ENCODE measurements around the gene ANKS3.

ANKS3 gene

DNA sequence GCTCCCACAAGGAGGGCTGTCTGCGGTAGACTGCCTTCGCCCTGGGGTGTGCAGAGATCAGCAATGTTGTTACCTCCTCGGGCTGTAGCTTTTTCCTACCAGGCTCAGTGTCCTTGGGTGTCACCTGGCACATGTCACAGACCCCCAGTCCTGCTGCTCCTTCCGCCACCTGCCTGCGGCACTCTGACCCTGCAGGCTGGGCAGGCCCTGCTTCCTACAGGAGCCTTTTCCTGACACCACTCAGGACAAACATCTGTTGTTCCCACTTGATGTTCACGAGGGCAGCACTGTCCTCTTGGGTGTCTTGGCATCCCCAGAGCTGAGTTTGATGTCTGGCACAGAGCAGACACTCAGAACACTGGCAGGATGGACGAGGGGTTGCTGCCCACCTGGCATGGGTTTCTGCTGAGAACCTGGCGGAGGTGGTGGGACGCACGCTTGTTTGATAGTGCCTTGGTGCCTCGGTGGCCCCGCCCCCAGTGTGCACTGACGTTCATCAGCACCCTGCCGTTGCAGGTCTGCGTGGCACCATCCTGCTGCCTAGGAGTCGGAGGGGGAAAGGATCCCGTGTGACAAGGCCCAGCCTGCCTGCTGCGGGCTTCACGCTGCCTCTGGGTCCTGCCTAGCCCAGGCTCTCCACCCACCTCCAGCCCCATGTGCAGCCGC is 67.4 kb downstream of the ANKS3 start:
- no peak for DNase-seq (ENCODE audit: low spot score)

DNA sequence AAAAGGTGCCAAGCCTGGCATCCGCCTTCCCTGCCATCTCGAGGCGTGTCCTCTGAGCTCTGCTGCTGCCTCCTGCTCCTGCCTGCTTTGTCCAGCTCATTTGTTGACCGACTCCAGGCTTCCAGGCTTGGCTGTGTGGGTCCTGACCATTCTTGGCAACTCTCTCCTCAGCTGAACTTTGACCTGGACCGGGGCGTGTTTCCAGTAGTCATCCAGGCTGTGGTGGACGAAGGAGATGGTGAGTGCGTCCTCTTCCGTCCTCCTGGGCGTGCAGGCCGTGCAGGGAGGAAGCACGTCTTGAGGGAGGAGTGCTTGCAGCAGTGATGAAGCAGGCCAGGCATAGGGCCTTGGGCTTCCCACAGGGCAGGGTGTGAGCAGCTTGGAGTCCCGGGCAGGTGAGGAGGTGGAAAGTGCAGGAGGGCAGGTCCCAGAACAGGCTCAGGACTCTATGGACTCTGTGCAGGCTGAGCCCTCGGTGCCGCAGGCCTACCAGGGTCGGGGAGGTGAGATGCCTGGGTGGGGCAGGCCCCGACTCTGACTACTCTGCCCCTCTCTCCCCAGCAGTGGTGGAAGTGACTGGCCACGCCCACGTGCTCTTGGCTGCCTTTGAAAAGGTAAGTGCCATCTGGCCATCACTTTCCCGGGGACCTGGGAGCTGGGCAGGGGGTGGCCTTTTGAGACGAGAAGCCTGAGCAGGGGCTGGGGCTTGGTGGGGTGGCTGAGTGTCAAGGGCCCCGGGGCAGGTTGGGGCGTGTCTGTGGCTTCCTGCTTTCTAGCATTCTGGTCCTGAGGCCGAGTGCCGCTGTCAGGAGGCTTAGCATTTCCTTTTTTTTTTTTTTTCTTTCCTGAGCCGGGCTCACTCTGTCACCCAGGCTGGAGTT is 69.3 kb downstream of the ANKS3 start:
- DNase-seq (ENCODE audit: low spot score): no peak

DNA sequence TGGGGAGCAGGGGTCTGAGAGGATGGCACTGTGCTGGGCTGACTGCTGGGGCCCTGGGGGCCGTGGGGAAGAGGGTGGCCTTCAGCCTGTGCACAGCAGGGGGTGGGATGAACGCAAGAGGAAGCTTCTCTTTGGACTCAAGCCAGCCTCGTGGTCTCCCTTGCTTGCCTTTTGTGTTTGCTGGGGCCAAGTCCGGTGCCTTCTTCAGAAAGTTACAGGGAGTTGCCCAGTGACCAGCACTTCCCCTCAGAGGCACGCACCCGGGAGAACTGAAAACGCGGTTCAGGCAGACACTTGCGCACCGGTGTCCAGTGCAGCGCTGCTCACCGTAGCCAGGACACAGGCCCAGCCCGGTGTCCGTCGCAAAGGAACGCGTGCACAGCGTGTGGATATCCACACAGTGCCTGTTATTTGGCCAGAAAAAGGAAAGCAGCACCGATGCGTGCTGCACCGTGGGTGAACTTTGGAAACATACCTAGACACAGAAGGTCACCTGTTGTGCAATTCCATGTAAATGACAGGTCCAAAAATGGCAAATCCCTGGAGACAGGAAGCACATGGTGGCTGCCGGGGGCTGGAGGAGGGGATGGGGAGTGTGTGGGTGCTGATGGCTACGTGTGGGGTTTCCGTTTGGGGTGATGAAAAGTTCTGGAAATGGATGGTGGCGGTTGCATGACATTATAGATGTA is 70.2 kb downstream of the ANKS3 start:
- DNase-seq (ENCODE audit: low spot score): no peak

DNA sequence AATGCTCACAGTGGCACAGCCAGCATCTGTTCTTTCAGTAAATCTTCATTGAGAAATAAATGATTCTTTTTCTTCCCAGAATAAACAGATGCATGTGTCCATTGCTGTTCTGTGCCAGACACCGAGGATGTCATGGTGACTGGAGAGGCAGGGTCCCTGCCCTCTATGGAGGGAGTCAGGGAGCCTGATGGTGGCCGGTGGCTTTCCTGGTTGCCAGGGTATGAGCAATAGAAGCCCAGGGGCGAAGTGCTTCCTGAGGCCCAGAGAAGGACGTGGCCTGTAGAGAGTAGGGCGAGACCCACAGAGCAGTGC is 70.7 kb downstream of the ANKS3 start:
- no peak for DNase-seq (ENCODE audit: low spot score)

DNA sequence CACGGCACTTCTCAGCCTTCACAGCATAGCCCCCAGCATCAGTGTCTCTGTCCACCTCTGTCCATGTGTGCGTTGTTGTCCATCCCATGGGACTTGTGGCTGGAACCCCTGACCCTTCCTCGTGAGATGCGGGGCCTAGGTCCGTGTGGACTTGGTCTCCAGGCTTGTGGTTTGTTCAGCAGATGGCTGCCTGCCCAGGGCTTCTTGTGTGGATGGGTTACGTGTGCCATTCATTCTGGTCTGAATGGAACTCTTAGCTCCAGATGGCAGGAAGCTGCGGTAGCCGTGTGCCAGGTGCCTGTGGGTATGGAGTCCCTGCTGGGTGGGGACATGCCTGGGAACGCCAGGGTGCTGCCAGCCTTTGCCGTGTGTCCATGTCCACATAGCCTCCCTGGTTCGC is 72.4 kb downstream of the ANKS3 start:
- DNase-seq (ENCODE audit: low spot score): no peak

DNA sequence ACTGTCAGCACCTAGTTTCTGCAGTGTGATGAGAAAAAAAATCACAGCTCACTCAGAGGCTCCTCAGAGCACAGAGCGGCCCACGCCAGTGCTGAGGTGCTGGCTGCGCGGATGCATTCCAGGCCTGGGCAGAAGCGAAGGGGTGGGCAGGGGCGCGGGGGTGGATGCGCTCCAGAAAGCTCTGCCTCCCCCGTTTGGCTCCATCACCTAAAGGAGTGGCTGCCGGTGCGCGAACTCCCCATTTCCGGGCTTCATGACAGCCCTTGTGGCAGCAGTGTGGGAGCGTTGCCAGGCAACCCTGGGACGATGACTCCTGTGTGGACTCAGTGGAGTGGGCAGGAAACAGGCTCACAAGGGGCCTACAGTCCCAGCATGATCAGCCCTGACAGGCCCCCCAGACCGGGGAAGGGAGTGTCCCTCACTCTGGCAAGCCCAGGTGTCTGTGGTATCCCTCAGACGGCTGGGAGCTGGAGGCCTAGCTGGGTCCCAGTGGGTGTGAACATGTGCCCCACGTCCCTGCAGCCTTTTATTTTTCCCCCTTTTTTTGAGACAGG is 73.5 kb downstream of the ANKS3 start:
- no peak for DNase-seq (ENCODE audit: low spot score)

DNA sequence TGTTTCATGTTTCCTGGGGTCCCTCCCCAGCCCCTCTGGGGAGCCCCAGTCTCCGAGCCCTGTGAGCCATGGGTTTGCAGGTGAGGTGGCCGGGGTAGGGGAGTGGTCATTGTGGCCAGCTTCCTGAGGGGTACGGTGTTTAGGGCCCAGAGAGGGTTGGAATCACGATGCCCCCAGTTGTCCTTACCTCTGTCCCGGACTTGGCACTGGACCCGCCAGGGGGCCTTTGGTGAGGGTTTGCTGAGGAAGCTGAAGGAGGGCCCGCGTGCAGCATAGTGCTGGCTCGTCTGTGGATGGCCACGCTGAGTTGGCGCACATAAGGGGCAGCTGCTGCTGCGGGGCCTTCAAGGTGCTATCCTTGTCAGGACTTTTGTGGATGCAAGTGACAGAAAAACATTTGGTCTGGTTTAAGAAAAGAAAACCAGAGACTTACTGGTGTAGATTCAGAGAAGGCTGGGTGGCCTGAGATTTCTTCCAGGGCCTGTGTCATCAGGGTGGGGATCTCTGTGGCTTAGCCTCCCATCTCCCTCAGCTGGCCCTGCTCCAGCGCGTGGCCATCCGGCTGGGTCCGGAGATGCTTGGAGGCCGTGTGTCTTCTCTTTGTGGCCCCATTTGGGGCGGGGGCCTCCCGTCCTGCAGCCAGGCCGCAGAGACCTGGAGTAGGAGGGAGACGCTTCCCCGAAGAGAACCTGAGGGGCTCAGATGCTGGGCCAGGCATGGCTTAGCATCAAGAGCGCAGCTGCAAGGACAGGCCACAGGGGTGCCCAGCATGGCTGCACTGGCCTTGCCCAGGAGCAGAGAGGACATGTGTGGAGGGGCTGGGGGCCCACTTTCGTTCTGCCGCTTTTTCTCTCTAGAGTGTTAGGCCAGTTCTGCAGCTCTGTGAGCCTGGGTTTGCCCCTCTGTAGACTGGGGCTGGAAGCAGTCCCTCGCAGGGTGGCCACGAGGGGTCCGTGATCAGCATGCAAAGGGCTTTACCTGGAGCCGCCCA is 74.4 kb downstream of the ANKS3 start:
- no peak for DNase-seq (ENCODE audit: low spot score)

DNA sequence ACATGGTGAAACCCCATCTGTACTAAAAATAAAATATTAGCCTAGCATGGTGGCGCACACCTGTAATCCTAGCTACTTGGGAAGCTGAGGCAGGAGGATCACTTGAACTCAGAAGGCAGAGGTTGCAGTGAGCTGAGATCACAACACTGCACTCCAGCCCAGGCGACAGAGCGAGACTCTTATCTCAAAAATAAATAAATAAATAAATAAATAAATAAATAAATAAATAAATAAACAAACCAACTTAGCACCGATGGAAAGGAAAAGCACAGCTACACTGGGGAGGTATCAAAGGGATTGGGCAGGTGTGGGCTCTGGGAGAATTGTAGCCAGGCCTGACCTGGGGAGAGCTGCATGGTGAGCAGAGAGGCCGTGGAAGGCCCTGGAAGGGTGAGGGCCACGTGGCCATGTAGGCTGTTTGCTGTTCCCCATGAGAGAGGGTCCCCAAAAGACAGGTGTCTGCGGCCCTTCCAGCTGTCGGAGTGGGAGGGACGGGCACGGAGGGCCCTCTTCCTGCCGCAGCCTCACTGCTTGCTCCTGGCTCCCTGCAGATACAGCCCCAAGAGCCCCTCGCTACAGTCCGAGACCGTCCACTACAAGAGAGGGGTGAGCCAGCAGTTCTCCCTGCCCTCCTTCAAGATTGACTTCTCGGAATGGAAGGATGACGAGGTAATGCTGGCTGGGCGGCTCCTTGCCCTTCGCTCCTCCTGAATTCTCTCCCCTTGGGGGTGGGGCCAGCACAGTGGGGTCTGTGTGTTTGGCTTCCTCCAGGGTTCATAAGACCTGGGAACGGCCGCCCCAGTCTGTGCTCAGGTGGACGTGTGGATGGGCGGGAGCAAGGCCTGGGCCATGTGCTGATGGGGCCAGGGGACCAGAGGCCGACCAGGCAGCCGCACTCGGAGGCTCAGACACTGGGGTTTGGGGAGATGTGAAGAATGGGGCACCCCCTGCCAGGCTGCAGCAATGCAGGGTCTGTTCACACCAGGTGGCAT is 77.1 kb downstream of the ANKS3 start:
- no peak for DNase-seq (ENCODE audit: low spot score)

DNA sequence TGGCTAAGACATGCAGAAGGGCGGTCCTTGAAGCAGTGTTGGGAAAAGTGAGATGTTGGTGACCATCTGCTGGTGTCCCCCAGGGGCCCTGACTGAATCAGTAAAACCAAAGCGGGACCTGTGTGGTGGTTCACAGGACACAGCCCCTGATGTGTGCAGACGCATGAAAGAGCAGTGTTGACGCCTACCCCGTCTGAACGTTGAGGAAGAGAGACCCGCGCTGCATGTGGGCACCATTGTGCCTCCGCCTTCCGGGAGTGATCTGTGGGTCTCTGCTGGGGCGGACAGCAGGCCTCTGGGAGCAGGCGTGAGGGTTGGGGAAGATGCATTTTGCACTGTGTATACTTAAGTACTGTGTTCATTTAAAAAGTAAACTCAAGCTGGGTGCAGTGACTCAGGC is 77.8 kb downstream of the ANKS3 start:
- no peak for DNase-seq (ENCODE audit: low spot score)

DNA sequence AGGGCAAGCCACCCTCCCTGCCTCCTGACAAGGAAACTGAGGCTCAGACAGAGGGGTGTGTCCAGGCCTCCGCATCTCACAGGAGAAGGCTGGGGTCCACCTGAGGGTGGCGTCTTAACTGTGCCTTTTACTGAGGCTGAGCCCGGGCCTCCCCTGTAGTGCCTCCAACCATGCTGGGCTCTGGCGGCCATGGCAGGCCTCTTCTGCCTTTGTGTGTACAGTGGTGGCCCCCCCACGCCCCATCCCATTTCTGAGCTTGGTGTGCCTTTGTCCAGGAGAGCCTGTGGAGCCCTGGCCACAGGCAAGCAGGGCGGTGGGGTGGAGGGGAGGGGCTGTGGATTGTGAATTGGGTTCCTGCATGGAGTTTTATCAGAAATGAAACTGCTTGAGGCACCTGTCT is 78.3 kb downstream of the ANKS3 start:
- no peak for DNase-seq (ENCODE audit: low spot score)

DNA sequence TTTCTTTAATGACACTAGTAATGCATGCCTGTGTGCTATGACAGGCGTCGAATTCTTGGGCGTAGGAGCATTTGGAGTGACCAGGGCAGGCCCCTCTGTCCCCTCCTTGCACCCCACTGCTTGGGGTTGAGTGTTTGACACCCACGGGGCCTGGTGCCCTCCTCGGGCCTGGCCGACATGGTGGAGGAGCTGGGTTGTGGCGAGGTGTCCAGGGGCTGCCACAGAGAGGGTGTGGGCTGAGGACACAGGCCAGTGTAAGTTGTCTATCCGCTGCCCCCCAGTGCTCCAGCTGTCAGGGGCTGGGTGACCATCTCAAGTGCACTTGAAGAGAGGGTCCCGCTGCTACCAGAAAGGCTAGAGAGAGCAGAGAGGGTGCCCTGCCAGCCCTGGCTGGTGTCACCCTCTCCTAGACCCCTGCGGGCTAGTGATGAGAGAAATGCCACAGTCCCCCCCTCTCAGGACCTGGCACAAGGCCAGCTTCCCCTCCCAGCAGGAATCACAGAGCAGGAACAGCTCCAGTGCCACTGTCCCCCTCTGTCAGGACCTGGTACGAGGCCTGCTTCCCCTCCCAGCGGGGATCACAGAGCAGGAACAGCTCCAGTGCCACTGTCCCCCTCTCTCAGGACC is 79.0 kb downstream of the ANKS3 start:
- DNase-seq (ENCODE audit: low spot score): no peak

DNA sequence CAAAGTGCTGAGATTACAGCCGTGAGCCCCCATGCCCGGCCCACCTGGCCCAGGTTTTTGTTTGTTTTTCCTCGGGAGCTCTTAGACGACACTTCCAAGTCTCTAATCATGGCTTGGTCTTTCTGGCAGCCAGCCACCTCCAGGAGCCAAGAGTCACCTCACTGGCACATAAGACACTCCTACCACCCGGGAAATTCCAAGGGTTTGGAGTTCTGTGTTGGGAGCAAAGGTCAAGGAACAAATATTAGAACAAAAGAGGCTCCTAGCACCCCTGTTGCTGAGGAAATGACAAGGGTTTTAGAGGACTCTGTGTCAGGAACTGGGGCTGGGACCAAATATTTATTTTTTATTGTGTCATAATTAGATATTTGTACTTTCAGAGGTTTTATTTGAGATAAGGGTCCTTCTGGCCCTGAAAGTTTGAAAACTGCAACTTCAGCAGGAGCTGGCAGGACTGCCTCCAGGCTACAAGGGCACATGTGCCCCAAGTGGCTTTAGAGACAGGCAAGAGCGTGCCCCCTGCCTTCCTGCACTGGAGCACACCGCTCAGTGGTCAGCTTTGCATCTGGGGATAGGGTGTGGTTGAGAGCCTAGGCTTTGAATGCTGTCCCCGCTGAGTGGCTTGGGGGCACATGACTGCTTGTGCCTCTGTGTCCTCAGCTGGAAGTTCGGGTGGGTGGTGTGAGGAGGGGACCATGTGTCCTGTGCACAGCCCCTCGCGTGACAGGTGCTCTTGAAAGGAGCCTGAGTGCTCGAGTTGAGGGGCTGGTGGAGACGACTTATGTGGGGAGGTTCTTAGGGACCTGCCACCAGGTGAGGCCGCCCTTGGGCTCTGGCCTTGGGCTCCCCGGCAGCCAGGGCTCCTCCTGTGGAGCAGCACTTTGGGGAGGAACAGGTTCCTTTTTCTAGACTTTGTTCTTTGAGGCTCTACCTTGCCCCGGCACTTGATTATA is 79.8 kb downstream of the ANKS3 start:
- DNase-seq (ENCODE audit: low spot score): no peak

DNA sequence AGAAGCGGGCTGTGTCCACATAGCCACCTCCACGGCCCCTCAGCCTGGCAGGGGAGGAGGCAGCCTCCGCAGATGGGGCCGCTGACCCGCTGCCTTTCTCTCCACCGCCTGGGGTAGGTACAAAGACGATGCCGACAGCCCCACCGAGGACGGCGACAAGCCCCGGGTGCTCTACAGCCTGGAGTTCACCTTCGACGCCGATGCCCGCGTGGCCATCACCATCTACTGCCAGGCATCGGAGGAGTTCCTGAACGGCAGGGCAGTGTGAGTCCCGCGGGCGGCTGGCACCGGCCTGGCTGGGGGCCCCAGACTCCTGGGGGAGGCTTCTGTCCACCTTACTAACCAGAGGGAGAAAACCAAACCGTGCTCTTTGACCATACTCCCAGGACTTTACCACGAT is 81.5 kb downstream of the ANKS3 start:
- DNase-seq (ENCODE audit: low spot score): no peak

DNA sequence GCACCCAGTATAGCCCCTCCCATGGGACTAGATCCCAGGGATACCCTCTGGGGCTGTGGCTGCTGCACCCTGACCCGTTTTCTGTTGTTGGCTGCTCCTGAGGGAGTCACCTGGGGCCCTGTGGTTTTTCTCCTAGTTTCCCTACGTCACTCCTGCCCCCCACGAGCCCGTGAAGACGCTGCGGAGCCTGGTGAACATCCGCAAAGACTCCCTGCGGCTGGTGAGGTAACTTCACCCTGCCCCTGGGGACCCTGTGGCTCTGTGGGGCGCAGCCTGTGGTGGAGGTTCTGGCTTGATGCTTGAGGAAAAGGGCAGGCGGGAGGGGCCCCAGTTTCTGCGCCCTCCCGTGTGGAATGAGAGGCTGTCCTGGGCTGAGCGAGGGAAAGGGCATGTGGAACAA is 82.2 kb downstream of the ANKS3 start:
- no peak for DNase-seq (ENCODE audit: low spot score)

DNA sequence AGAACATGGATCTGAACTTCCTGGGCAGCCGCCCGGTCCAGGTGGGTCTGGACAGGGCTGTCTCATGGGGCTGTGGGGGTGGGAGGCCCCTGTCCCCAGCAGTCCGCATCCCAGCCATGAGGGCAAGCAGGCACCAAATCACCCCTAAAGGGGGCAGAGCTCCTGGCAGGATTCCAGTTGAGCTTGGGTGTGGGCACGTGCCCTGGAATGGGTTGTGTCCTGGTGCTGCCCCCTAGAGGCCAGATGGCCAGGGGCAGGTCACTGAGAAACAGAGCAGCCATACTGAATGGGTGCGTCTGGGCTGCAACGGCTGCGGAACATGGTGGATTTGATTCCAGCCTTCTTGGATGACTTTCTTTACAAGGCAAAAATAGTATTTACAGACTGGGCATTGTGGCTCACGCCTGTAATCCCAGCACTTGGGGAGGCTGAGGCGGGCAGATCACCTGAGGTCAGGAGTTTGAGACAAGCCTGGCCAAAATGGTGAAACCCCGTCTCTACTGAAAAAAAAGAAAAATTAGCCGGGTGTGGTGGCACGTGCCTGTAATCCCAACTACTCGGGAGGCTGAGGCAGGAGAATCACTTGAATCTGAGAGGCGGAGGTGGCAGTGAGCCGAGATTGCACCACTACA is 83.5 kb downstream of the ANKS3 start:
- DNase-seq (ENCODE audit: low spot score): peak; percentile 93

DNA sequence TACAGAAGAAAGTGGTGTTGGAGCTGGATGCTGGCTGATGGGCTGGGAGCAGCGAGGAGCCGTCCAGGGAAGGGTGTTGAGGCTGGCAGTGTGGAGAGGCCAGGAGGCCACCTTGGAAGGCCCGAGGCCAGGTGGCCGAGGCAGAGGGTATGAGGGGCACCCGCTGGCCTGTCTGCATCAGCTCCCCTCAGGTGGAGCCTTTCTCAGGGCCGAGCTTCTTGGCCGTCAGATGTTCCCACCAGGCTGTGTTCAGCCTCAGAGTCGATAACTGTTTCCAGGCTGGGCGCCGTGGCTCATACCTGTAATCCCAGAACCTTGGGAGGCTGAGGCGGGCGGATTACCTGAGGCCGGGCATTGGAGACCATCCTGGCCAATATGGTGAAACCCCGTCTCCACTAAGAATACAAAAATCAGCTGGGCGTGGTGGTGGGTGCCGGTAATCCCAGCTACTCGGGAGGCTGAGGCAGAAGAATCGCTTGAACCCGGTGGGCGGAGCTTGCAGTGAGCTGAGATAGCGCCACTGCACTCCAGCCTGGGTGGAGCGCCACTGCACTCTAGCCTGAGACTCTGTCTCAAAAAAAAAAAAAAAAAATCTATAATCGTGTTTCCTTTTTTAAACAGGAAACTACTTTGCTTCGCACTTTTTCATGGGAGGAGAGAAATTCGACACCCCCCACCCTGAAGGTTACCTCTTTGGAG is 84.2 kb downstream of the ANKS3 start:
- DNase-seq (ENCODE audit: low spot score): no peak

DNA sequence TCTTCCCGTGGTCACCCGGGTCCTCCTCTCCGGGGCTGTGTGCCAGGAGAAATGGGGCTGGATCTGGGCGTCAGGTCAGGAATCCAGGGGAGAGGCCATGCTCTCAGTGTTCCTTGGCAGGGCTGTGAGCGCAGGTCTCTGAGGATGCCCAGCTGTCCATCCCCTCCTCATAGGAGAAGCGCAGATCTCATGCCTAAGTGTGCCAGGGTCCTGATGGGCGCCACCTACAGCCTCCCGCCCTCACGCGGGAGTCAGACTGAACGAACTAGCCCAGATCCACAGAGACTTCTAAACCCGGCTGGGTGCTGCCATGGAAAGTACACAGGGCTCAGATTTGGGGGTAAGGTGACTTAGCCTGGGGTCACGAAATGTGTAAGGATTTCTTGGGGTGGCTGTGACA is 85.2 kb downstream of the ANKS3 start:
- DNase-seq (ENCODE audit: low spot score): peak; percentile 20

DNA sequence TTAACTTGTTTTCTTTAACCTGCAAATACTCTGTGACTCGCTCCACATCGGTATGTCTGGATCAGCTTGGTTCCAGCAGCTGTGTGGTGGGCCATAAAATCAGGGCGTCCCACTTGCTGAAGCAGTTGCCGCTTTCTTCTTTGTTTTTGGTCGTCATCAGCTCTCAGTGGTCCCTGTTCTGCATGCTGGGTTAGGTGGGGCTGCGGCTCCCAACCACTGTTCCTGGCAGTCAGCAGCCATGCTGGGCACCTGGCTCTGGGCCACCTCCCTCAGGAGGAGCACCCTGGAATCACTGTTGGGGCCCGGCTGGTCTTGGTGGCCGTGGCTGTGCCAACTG is 86.5 kb downstream of the ANKS3 start:
- no peak for DNase-seq (ENCODE audit: low spot score)

All from NAMALWA (cell line).